Smooth muscle cell (in vitro differentiated cells): ENCODE measurements around the gene KCND3. TPM values are rescaled to one million over a fixed set of nuclear protein-coding genes. Genes with fewer than 3 reads are reported as not detected.

Source experiments
- DNase-seq: peaks from one replicate; lab custom pipeline; 2025; ENCODE audit not compliant: unreplicated experiment; lab: John Stamatoyannopoulos, UW
- H2AFZ ChIP-seq: fragments of 200-600 bp; sonication (generic); 2 replicates; pipeline ENCODE4 v1.6.0; 2016; ENCODE audit warnings: antibody characterized with exemption, low read depth, mild to moderate bottlenecking
- H3F3A ChIP-seq: fragments of 200-600 bp; sonication (generic); 2 replicates; pipeline ENCODE4 v1.6.0; 2017; ENCODE audit warnings: antibody characterized with exemption, low read depth
- H3K27ac ChIP-seq: fragments of 200-600 bp; sonication (generic); 2 replicates; pipeline ENCODE4 v1.5.1; 2016; ENCODE audit warnings: low read depth, mild to moderate bottlenecking
- H3K27me3 ChIP-seq: fragments of 200-600 bp; sonication (generic); 2 replicates; pipeline ENCODE4 v1.6.1; 2016; ENCODE audit warnings: low read depth, mild to moderate bottlenecking
- H3K36me3 ChIP-seq: fragments of 200-600 bp; sonication (generic); 2 replicates; pipeline ENCODE4 v1.5.1; 2016; ENCODE audit warnings: low read depth
- H3K4me1 ChIP-seq: fragments of 200-600 bp; sonication (generic); 2 replicates; pipeline ENCODE4 v1.5.1; 2016; ENCODE audit warnings: low read depth
- H3K4me2 ChIP-seq: fragments of 200-600 bp; sonication (generic); 2 replicates; pipeline ENCODE4 v1.6.0; 2016; ENCODE audit warnings: mild to moderate bottlenecking
- H3K4me3 ChIP-seq: fragments of 200-600 bp; sonication (generic); 2 replicates; pipeline ENCODE4 v1.5.1; 2016; ENCODE audit warnings: mild to moderate bottlenecking
- H3K79me2 ChIP-seq: fragments of 200-600 bp; sonication (generic); 2 replicates; pipeline ENCODE4 v1.6.0; 2016; ENCODE audit warnings: low read depth, mild to moderate bottlenecking
- H3K9ac ChIP-seq: fragments of 200-600 bp; sonication (generic); 2 replicates; pipeline ENCODE4 v1.6.0; 2016; ENCODE audit warnings: low read depth
- H3K9me3 ChIP-seq: fragments of 200-600 bp; sonication (generic); replicated peaks from 2 replicates; pipeline ENCODE4 v1.5.1; 2016; ENCODE audit warnings: low read depth
- H4K20me1 ChIP-seq: fragments of 200-600 bp; sonication (generic); 2 replicates; pipeline ENCODE4 v1.6.0; 2016; ENCODE audit warnings: low read depth
- CTCF ChIP-seq: fragments of 200-600 bp; sonication (generic); IDR thresholded peaks from 2 replicates; pipeline ENCODE4 v1.5.1; 2017; ENCODE audit warnings: borderline replicate concordance, mild to moderate bottlenecking, antibody characterized with exemption; ENCODE audit not compliant: insufficient read depth, poor library complexity, severe bottlenecking
- WGBS: methylation state at CpG from one replicate; pipeline ENCODE4 v1.1.7; 2016; ENCODE audit warnings: low lambda C conversion rate; 5-methylcytosine and 5-hydroxymethylcytosine counted together
- polyA plus RNA-seq: library from polyadenylated mRNA; unstranded; fragments of >200 nt; fragmentation: Nextera tagmentation; extraction: Ambion mirVana; gene quantifications from 2 replicates; pipeline ENCODE4 v1.2.1, GENCODE V29; 2016
- total RNA-seq: library from RNA; depleted of rRNA; stranded (reverse); fragments of >200 nt; gene quantifications from 2 replicates; pipeline ENCODE4 v1.2.3, GENCODE V29; 2014

The KCND3 gene
- total and polyA plus RNA-seq, 2 experiments from 2014 or later = 0.97 to 2.2 TPM

DNA sequence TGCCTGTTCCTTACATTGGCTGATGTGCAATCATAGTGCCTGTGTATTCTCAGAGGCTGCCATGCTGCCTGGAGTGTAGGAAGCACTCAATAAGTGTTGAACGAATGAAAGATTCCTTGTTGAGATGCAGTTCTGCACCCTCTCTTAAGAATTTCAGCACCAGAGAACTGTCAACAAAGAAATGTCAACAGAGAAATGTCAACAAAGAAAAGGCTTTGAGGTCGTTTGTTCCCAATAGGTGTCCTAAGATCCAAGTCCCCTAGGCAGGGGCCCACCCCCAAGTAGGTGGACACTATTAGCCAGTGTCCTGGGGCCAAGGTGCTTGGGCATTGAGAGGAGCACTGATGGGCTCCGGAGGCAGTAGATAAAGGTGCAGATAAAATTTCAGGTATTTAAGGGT, 12.6 kb downstream of the KCND3 start:
- no peak overlapping the region for H3K4me3 ChIP-seq
- no peak for DNase-seq
- H3K27ac ChIP-seq = no peak overlapping the region
- H3K27me3 ChIP-seq = peaks cover 3% of the 10 kb centered on the region
- H3K4me2 ChIP-seq = no peak overlapping the region
- no peaks in the 10 kb centered on the region for H3K9me3 ChIP-seq
- no peaks in the 10 kb centered on the region for H3K79me2 ChIP-seq
- H3F3A ChIP-seq = no peaks in the 10 kb centered on the region
- H2AFZ ChIP-seq = no peak overlapping the region
- H3K36me3 ChIP-seq = no peaks in the 10 kb centered on the region
- no peak overlapping the region for H3K9ac ChIP-seq
- H4K20me1 ChIP-seq = no peaks in the 10 kb centered on the region
- 61% methylated on average over 3 of the region's 3 CpGs for WGBS
- peaks cover 2% of the 10 kb centered on the region for H3K4me1 ChIP-seq
- TF ChIP-seq CTCF = no peak

DNA sequence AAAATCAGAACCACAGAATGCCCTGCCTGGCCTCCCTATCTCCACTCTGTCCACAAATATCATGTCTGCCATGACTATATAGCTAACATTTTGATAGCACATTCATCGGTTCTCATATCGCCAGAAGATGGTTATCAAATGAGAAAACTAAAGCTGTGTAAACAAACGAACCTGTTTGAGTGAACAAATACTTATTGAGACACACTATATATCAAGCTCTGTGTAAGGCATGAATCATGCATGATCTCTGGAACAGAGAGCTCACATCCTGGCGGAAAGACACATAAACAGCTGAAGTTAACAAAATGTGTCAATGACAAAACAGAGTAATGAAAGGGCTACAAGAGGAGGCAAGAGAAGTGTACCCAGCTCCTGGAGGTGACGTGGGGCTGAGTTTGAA, 13.1 kb downstream of the KCND3 start:
- no peak for TF ChIP-seq CTCF
- WGBS = 78% methylated on average over 5 of the region's 5 CpGs
- Histone ChIP-seq H3K4me1 (peaks cover 2% of the 10 kb centered on the region), H2AFZ (no peak overlapping the region), H3K36me3 (no peaks in the 10 kb centered on the region), H3K9me3 (no peaks in the 10 kb centered on the region), H4K20me1 (no peaks in the 10 kb centered on the region), H3F3A (no peaks in the 10 kb centered on the region), H3K4me3 (no peak overlapping the region), H3K27ac (no peak overlapping the region), H3K4me2 (no peak overlapping the region), H3K27me3 (peaks cover 3% of the 10 kb centered on the region), H3K79me2 (no peaks in the 10 kb centered on the region), H3K9ac (no peak overlapping the region)
- no peak for DNase-seq

GRCh38 chr1:111973150-111973790, 16.2 kb downstream of the KCND3 start:
- Histone ChIP-seq H4K20me1 (no peaks in the 10 kb centered on the region), H2AFZ (no peak overlapping the region), H3K4me1 (peaks cover 2% of the 10 kb centered on the region), H3F3A (no peaks in the 10 kb centered on the region), H3K36me3 (no peaks in the 10 kb centered on the region), H3K4me2 (no peak overlapping the region), H3K9ac (no peak overlapping the region), H3K4me3 (no peak overlapping the region), H3K79me2 (no peaks in the 10 kb centered on the region), H3K27ac (no peak overlapping the region), H3K9me3 (no peaks in the 10 kb centered on the region), H3K27me3 (peaks cover 3% of the 10 kb centered on the region)
- WGBS = 57% methylated on average over 3 of the region's 3 CpGs
- DNase-seq = no peak
- no peak for TF ChIP-seq CTCF

- Histone ChIP-seq H3F3A (no peaks in the 10 kb centered on the region), H2AFZ (no peak overlapping the region), H3K4me3 (no peak overlapping the region), H3K9ac (no peak overlapping the region), H4K20me1 (no peaks in the 10 kb centered on the region), H3K9me3 (no peaks in the 10 kb centered on the region), H3K36me3 (no peaks in the 10 kb centered on the region), H3K27me3 (no peaks in the 10 kb centered on the region), H3K27ac (no peak overlapping the region), H3K4me2 (no peak overlapping the region), H3K79me2 (no peaks in the 10 kb centered on the region), H3K4me1 (no peaks in the 10 kb centered on the region)
- no peak for DNase-seq
- no peak for TF ChIP-seq CTCF
- 71% methylated on average over 1 of the region's 1 CpG for WGBS
Observed at GRCh38 chr1:111971396-111971795, 18.1 kb downstream of the KCND3 start.
